GM12892 (cell line): ENCODE results near the gene DUT.

ENCODE experiments used
- POLR2A ChIP-seq: IDR thresholded peaks from 2 replicates; pipeline ENCODE4 v1.6.1; 2011; ENCODE audit warnings: low read depth, low read length, control low read depth
- POLR2AphosphoS5 ChIP-seq: IDR thresholded peaks from 2 replicates; pipeline ENCODE4 v1.6.1; 2011; ENCODE audit warnings: low read depth, low read length, control low read depth

DNA sequence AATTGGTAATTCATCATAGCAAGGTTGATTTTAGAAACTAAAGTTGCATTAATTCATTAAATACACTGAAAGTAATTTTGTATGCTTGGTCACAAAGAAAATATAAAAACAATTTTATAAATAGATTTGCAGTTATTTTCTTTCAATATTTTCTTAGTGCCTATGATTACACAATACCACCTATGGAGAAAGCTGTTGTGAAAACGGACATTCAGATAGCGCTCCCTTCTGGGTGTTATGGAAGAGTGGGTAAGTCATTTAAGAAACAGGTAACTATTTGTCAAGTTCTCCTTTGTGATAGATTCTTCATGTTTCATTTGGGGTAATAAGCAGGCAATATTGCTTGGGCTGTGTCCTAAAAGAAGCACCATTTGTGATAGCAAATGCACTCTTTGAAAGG lies 3.0 kb downstream of the DUT start:
- TF ChIP-seq POLR2A (no peak), POLR2AphosphoS5 (no peak)
